Heart left ventricle (tissue), 16 donors: Measurements from ENCODE around the gene XG. TPM values are rescaled to one million over a fixed set of nuclear protein-coding genes. Genes with fewer than 3 reads are reported as not detected.
A peak's percentile ranks its signal among the peaks of the same experiment; 100 is the strongest.

Experiments used
- ATAC-seq, 4 donors: fragments of 200-7000 bp; cut with Tn5 transposase; one replicate each; pipeline ENCODE4 v1.9.1; 2020 to 2022; ENCODE audit warnings: moderate library complexity in 4 of 4, mild to moderate bottlenecking in 3 of 4, moderate number of reproducible peaks in 1 of 4
- DNase-seq, 5 donors: peaks; one replicate each; pipeline ENCODE4 v3.0.0-alpha.2; 2020
- H3K27ac ChIP-seq, 12 donors: fragments of 200-600 bp; sonication (generic) in 4 of 12; one replicate each; pipeline versions ENCODE4 v1.5.0 to v1.8.0; 2016 to 2022; ENCODE audit warnings: mild to moderate bottlenecking in 2 of 12
- H3K27me3 ChIP-seq, 9 donors: fragments of 200-600 bp; sonication (generic) in 2 of 9; one replicate each; pipeline versions ENCODE4 v1.5.1 to v1.8.0; 2016 to 2022; ENCODE audit warnings: mild to moderate bottlenecking in 3 of 9
- H3K36me3 ChIP-seq, 9 donors: fragments of 200-600 bp; sonication (generic) in 2 of 9; one replicate each; pipeline versions ENCODE4 v1.5.0 to v1.8.0; 2018 to 2022; ENCODE audit warnings: mild to moderate bottlenecking in 2 of 9
- H3K4me1 ChIP-seq, 12 donors: fragments of 200-600 bp; sonication (generic) in 4 of 12; one replicate each; pipeline versions ENCODE4 v1.5.0 to v1.8.0; 2016 to 2022; ENCODE audit warnings: mild to moderate bottlenecking in 3 of 12
- H3K4me3 ChIP-seq, 12 donors: fragments of 200-600 bp; sonication (generic) in 4 of 12; one replicate each; pipeline versions ENCODE4 v1.5.0 to v1.8.0; 2017 to 2022; ENCODE audit warnings: mild to moderate bottlenecking in 9 of 12, moderate library complexity in 4 of 12
- H3K9me3 ChIP-seq, 12 donors: fragments of 200-600 bp; sonication (generic) in 4 of 12; one replicate each; pipeline versions ENCODE4 v1.5.0 to v1.8.0; 2016 to 2022; ENCODE audit warnings: mild to moderate bottlenecking in 1 of 12
- POLR2A ChIP-seq, 2 donors: fragments of 450-650 bp; IDR thresholded peaks; one replicate each; pipeline ENCODE4 v1.6.1; 2017; ENCODE audit warnings: antibody characterized with exemption in 2 of 2, mild to moderate bottlenecking in 2 of 2, moderate library complexity in 2 of 2
- WGBS, 4 donors: extraction: QIAGEN DNeasy Blood & Tissue Kit in 2 of 4; methylation state at CpG; one replicate each; pipeline versions ENCODE4 v1.1.5 to v1.1.7; 2013 to 2018; 5-methylcytosine and 5-hydroxymethylcytosine counted together
- intact Hi-C, 10 donors: fragments of 100-400 bp; cut with DNase I; formaldehyde crosslinking; loops; one replicate each; pipeline versions ENCODE4 v1.11.1 to v1.14.2; 2022
- polyA plus RNA-seq, 2 donors: library from polyadenylated mRNA; stranded (reverse); fragments of 200-250 nt; gene quantifications; one replicate each; pipeline ENCODE4 v1.2.3, GENCODE V29; 2013
- total RNA-seq, 9 donors: library from RNA; depleted of rRNA in 2 of 9; stranded (reverse); fragments of >200 nt in 2 of 9; fragmentation: NEBNext Ultra II Directional in 3 of 9; extraction: Animal tissue kit (Norgen Biotek cat#: 25700) in 3 of 9; gene quantifications; one replicate each; pipeline versions ENCODE4 v1.1.0 to v1.2.4, GENCODE V29; 2016 to 2023
- TF ChIP-seq, protein P1 (sequence below), 12 donors: fragments of 200-600 bp; sonication (generic) in 4 of 12; IDR thresholded peaks; one replicate each; pipeline versions ENCODE4 v1.5.0 to v1.8.0; 2018 to 2022; ENCODE audit warnings: antibody characterized with exemption in 12 of 12, mild to moderate bottlenecking in 5 of 12
- donor health status: ischemic (EF 13 %, LVEDD 7.1; RV severe dilation, severe dysfunction).
- donor health status: healthy with polysubstance abuse.
- donor health status: DM: no; HTN: yes; CAD: no.
- donor health status: DM: no; HTN: no; CAD: no.
- donor health status: ischemic (EF 25% LVEDD 6.9; RV normal size, moderate dysfunction).
- donor health status: ischemic (EF 25% LVEDD 5.7; RV mildly dilated, moderate dysfunction).
- donor health status: healthy.
- donor health status: DM: yes; HTN: yes; CAD: no.
- donor health status: ischemic (EF 35%, LVEDD 5.7; RV mildly dilated, moderate dysfunction).
- donor health status: nonischemic (EF 11% LVEDD 7.7; RV severe dilation, severe dysfunction).
- donor health status: DM: yes; HTN: yes; CAD: no.
- donor health status: PGD.
- donor health status: ischemic (EF 29% LVEDD 5.4; RV normal size, mild dysfunction).
- donor health status: nonischemic (EF 23%, LVEDD 6.1; RV moderate dilation, normal function).

Gene XG
- total and polyA plus RNA-seq, 11 donors: 0.06 to 0.85 (median 0.54) TPM; not detected in 3

DNA sequence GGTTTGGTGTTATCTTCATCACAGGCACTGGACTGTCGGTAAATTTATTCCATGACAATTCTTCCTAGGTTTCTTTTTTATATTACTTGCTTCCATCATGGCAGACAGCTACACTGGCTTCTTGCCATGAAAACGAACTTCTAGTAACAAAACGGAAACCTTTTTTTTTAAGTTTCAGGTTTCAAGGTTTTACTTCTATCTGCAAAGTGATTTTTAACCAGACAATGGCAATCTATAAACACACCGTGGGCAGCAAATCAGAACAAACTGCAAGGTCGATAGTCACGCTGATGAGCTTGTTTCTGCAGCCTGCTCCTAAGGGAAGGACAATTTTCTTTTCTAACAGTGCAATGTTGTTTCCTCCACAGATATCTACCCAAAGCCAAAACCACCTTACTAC, 29.9 kb downstream of the XG start:
- no peaks in the 10 kb centered on the region for H3K9me3 ChIP-seq
- H3K4me3 ChIP-seq: no peak overlapping the region
- no peak for DNase-seq
- H3K36me3 ChIP-seq: no peaks in the 10 kb centered on the region
- intact Hi-C loops: no loop called here
- peaks cover 0 to 9% (median 0%) of the 10 kb centered on the region in 9 donors for H3K27me3 ChIP-seq
- ATAC-seq: no peak
- H3K4me1 ChIP-seq: no peaks in the 10 kb centered on the region
- no peak for TF ChIP-seq POLR2A (IDR thresholded peaks at IDR 0.05)
- TF ChIP-seq, protein P1, sequence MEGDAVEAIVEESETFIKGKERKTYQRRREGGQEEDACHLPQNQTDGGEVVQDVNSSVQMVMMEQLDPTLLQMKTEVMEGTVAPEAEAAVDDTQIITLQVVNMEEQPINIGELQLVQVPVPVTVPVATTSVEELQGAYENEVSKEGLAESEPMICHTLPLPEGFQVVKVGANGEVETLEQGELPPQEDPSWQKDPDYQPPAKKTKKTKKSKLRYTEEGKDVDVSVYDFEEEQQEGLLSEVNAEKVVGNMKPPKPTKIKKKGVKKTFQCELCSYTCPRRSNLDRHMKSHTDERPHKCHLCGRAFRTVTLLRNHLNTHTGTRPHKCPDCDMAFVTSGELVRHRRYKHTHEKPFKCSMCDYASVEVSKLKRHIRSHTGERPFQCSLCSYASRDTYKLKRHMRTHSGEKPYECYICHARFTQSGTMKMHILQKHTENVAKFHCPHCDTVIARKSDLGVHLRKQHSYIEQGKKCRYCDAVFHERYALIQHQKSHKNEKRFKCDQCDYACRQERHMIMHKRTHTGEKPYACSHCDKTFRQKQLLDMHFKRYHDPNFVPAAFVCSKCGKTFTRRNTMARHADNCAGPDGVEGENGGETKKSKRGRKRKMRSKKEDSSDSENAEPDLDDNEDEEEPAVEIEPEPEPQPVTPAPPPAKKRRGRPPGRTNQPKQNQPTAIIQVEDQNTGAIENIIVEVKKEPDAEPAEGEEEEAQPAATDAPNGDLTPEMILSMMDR (IDR thresholded peaks at IDR 0.05): no peak
- 38 to 54% (median 45%) methylated on average over 6 of the region's 6 CpGs for WGBS, 4 donors
- no peak overlapping the region for H3K27ac ChIP-seq

DNA sequence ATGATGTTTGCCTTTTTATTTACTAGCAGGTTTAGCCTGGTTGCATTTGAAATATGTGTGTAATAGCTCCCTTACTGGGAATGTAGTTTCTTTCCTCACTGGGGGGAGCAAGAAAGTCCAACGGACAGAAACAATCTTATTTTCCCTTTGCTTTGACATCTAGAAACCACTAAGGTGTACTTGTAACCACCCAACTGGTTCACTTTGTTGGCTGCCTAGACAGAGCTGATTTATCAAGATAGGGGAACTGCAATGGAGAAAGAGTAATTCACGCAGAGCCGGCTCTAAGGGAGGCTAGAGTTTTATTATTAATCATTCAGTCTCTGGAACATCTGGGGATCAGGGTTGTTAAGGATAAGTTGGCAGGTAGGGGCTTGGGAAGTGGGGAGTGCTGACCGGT, 30.3 kb downstream of the XG start:
- Histone ChIP-seq H3K4me1 (no peaks in the 10 kb centered on the region), H3K27ac (no peak overlapping the region), H3K4me3 (no peak overlapping the region), H3K9me3 (no peaks in the 10 kb centered on the region), H3K27me3 (peaks cover 0 to 9% (median 0%) of the 10 kb centered on the region in 9 donors), H3K36me3 (no peaks in the 10 kb centered on the region)
- no peak for TF ChIP-seq POLR2A (IDR thresholded peaks at IDR 0.05)
- TF ChIP-seq, protein P1 (IDR thresholded peaks at IDR 0.05): no peak
- WGBS, 4 donors: 57 to 76% (median 61%) methylated on average over 4 of the region's 4 CpGs
- intact Hi-C loops: no loop called here
- DNase-seq (no peak), ATAC-seq (no peak)

DNA sequence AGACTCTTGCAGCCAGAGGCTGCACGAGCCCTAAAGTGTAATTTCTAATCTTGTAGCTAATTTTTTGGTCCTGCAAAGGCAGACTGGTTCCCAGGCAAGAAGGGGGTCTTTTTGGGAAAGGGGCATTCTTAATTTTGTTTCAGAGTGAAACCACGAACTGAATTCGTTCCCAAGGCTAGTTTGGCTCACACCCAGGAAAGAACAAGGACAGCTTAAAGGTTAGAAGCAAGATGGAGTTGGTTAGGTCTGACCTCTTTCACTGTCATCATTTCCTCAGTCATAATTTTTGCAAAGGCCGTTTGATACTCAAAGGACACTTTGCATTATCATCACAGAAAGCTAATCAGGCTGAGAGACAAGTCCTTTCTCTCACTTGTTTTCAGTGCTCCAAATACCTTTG, 30.9 kb downstream of the XG start:
- 51 to 82% (median 65%) methylated on average over 4 of the region's 4 CpGs for WGBS, 4 donors
- DNase-seq: no peak
- Histone ChIP-seq H3K4me3 (no peak overlapping the region), H3K27me3 (peaks cover 0 to 9% (median 0%) of the 10 kb centered on the region in 9 donors), H3K4me1 (no peaks in the 10 kb centered on the region), H3K9me3 (no peaks in the 10 kb centered on the region), H3K27ac (no peak overlapping the region), H3K36me3 (no peaks in the 10 kb centered on the region)
- no peak for ATAC-seq
- TF ChIP-seq, protein P1 (IDR thresholded peaks at IDR 0.05): no peak
- no peak for TF ChIP-seq POLR2A (IDR thresholded peaks at IDR 0.05)
- intact Hi-C loops: no loop called here

DNA sequence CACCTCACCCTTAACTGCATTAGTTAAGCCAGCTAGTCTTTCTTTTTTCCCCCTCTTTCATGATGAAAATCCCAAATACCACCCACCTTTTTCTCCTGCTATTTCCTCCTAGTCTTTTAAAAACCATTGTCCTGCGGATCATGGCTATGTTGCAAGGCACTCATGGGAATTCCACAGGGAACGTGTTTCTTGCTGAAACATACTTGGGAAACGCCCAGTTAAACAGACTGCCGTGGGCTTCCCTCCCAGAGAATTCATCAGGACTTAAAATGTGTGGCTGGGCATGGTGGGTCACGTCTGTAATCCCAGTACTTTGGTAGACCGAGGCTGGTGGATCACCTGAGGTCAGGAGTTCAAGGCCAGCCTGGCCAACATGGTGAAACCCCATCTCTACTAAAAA, 32.2 kb downstream of the XG start:
- Histone ChIP-seq H3K27ac (no peak overlapping the region), H3K9me3 (no peaks in the 10 kb centered on the region), H3K27me3 (no peaks in the 10 kb centered on the region), H3K36me3 (no peaks in the 10 kb centered on the region), H3K4me3 (no peak overlapping the region), H3K4me1 (no peaks in the 10 kb centered on the region)
- 44 to 67% (median 57%) methylated on average over 6 of the region's 6 CpGs for WGBS, 4 donors
- ATAC-seq (peak in 1 of 4 donors; percentile 47), DNase-seq (no peak)
- intact Hi-C loops: no loop called here
- TF ChIP-seq, protein P1 (IDR thresholded peaks at IDR 0.05): no peak
- no peak for TF ChIP-seq POLR2A (IDR thresholded peaks at IDR 0.05)
